ENCODE measurements around the gene HPSE2. TPM values are rescaled to one million over a fixed set of nuclear protein-coding genes. Genes with fewer than 3 reads are reported as not detected.

Gene HPSE2
- total RNA-seq, 1 experiment from 2014 or later: not detected

DNA sequence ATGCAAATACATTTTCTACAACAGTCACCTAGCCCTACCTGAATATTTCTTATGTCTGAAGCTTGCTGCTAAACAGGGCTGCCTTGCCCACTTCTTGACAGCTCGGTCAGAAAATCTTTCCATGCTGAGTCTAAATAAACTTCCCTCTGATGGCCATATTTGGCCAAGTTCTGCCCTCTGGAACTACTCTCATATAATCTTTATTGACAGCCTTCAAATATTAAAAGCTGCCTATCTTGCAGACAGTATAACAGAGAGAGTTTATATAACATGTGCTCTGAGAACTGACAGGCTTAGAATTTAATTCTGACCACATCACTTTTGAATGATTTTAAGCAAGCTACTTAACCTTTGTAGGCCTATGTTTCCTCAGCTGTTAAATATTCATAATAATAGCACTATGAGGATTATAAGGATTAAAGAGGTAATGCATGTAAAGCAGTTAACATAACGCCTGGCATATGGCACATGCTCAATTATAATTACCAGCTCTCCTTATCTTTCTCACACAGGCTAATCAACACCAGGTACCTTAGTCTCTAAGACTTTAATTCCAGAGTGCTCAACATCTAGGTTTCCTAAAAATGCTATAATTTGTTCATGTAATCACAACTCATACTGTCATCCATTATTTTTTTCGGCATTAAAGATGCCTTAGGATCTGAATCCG, 334.1 kb downstream of the HPSE2 start:
- DNase-seq (ENCODE audit: low read depth, low spot score) (no peak), ATAC-seq (no peak)
- no TSS peak for BruUV-seq (replicated peaks)
- Histone ChIP-seq H3K9me3 (ENCODE audit: control insufficient read depth, insufficient read depth, low read depth, low read length) (no peaks in the 10 kb centered on the region), H3K27me3 (ENCODE audit: control insufficient read depth, insufficient read depth, low read length) (0 out of 2 replicates have a peak, but pooled peaks cover 2% of the 10 kb centered on the region), H3K4me1 (ENCODE audit: control insufficient read depth, insufficient read depth, low read length) (no peaks in the 10 kb centered on the region), H3K27ac (ENCODE audit: low read length) (no peak overlapping the region), H3K4me3 (ENCODE audit: low read depth in 2 of 2, low read length in 2 of 2) (no peak overlapping the region), H3K36me3 (ENCODE audit: control insufficient read depth, insufficient read depth, low read length) (no peaks in the 10 kb centered on the region)
- no peak for TF ChIP-seq CTCF (IDR thresholded peaks at IDR 0.05)
- TF ChIP-seq SIN3A (IDR thresholded peaks at IDR 0.05; ENCODE audit: borderline replicate concordance, insufficient read depth, low read depth, low read length): no peak
- TF ChIP-seq POLR2AphosphoS5 (IDR thresholded peaks at IDR 0.05; ENCODE audit: low read depth, low read length): no peak
- TF ChIP-seq TCF7L2 (IDR thresholded peaks at IDR 0.05; ENCODE audit: low read depth, low read length): no peak
- no peak for TF ChIP-seq REST (IDR thresholded peaks at IDR 0.05; ENCODE audit: insufficient read depth in 1 of 2, low read depth in 2 of 2, low read length in 1 of 2)
- ChIA-PET POLR2A (no interaction called here), CTCF (no interaction called here)
- in situ Hi-C loops (cut with HindIII; ENCODE audit: low pct_unique_long_range_greater_than_20kb, low sequenced_read_pairs): no loop called here
- intact Hi-C loops (cut with micrococcal nuclease; ENCODE audit: unreplicated experiment): no loop called here

DNA sequence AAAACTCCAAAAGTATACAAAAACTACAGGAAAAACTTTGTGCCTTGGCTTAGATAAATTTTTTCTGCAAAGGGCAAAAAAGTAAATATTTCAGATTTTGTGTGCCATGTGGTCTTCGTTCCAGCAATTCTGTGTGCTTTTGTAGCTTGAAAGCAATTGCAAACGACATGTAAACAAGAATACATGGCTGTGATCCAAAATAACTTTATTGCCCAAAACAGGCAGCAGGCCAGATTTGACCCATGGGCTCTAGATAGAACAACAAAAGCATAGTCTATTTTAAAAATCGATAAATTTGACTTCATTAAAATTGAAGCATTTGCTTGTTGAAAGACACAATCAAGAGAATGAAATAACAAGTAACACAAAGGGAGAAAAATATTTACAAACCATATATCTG, 336.6 kb downstream of the HPSE2 start:
- ATAC-seq (no peak), DNase-seq (ENCODE audit: low read depth, low spot score) (no peak)
- in situ Hi-C loops (cut with HindIII; ENCODE audit: low pct_unique_long_range_greater_than_20kb, low sequenced_read_pairs): no loop called here
- Histone ChIP-seq H3K4me3 (ENCODE audit: low read depth in 2 of 2, low read length in 2 of 2) (no peak overlapping the region), H3K27me3 (ENCODE audit: control insufficient read depth, insufficient read depth, low read length) (0 out of 2 replicates have a peak, but pooled peaks cover 2% of the 10 kb centered on the region), H3K27ac (ENCODE audit: low read length) (no peak overlapping the region), H3K9me3 (ENCODE audit: control insufficient read depth, insufficient read depth, low read depth, low read length) (no peaks in the 10 kb centered on the region), H3K36me3 (ENCODE audit: control insufficient read depth, insufficient read depth, low read length) (no peaks in the 10 kb centered on the region), H3K4me1 (ENCODE audit: control insufficient read depth, insufficient read depth, low read length) (no peaks in the 10 kb centered on the region)
- intact Hi-C loops (cut with micrococcal nuclease; ENCODE audit: unreplicated experiment): no loop called here
- TF ChIP-seq POLR2AphosphoS5 (IDR thresholded peaks at IDR 0.05; ENCODE audit: low read depth, low read length): no peak
- no peak for TF ChIP-seq CTCF (IDR thresholded peaks at IDR 0.05)
- no peak for TF ChIP-seq TCF7L2 (IDR thresholded peaks at IDR 0.05; ENCODE audit: low read depth, low read length)
- TF ChIP-seq REST (IDR thresholded peaks at IDR 0.05; ENCODE audit: insufficient read depth in 1 of 2, low read depth in 2 of 2, low read length in 1 of 2): no peak
- TF ChIP-seq SIN3A (IDR thresholded peaks at IDR 0.05; ENCODE audit: borderline replicate concordance, insufficient read depth, low read depth, low read length): no peak
- no TSS peak for BruUV-seq (replicated peaks)
- ChIA-PET POLR2A (no interaction called here), CTCF (no interaction called here)
